CD14-positive monocyte (primary cell): ENCODE data around the gene PTRH1. TPM values are rescaled to one million over a fixed set of nuclear protein-coding genes. Genes with fewer than 3 reads are reported as not detected.
A peak's percentile ranks its signal among the peaks of the same experiment; 100 is the strongest.
"Not testable (repeated sequence)": the region's sequence is repeated elsewhere in the genome, so short reads cannot be mapped to it uniquely, and the experiment has no call there.

Experiments used
- DNase-seq, 3 donors: peaks; one replicate each; pipeline ENCODE4 v3.0.0-alpha.2; 2011 to 2022
- H2AFZ ChIP-seq: 2 replicates; pipeline ENCODE4 v1.6.0; 2012; ENCODE audit warnings: mild to moderate bottlenecking, low read depth, low read length, inconsistent platforms; ENCODE audit not compliant: insufficient read depth, poor library complexity, severe bottlenecking
- H3K27ac ChIP-seq, 2 donors: 1 replicate in 1 of 2; 2 replicates in 1 of 2; pipeline ENCODE4 v1.5.1; 2012 to 2013; ENCODE audit warnings: low read length in 2 of 2, control low read depth in 1 of 2, inconsistent platforms in 1 of 2, low read depth in 1 of 2, mild to moderate bottlenecking in 1 of 2
- H3K27me3 ChIP-seq, 2 donors: one replicate each; pipeline versions ENCODE4 v1.6.0 to v1.6.1; 2011 to 2013; ENCODE audit warnings: low read length in 2 of 2; ENCODE audit not compliant: control insufficient read depth in 2 of 2, insufficient read depth in 2 of 2
- H3K36me3 ChIP-seq, 2 donors: replicated peaks in 1 of 2; 1 replicate in 1 of 2; 2 replicates in 1 of 2; pipeline versions ENCODE4 v1.5.1 to v1.6.1; 2012 to 2013; ENCODE audit warnings: low read length in 2 of 2, control low read depth in 1 of 2, inconsistent platforms in 1 of 2, mild to moderate bottlenecking in 1 of 2; ENCODE audit not compliant: insufficient read depth in 2 of 2, control insufficient read depth in 1 of 2
- H3K4me1 ChIP-seq, 2 donors: 1 replicate in 1 of 2; 2 replicates in 1 of 2; pipeline versions ENCODE4 v1.5.1 to v1.6.1; 2012 to 2013; ENCODE audit warnings: low read length in 2 of 2, control low read depth in 1 of 2, inconsistent platforms in 1 of 2, mild to moderate bottlenecking in 1 of 2, moderate library complexity in 1 of 2; ENCODE audit not compliant: insufficient read depth in 2 of 2, control insufficient read depth in 1 of 2
- H3K4me2 ChIP-seq: replicated peaks from 2 replicates; pipeline ENCODE3; 2012; ENCODE audit warnings: low read length, moderate library complexity, mild to moderate bottlenecking; ENCODE audit not compliant: poor library complexity, severe bottlenecking; ENCODE audit errors: extremely low read depth
- H3K4me3 ChIP-seq, 3 experiments: fragments of 200-600 bp in 1 of 3; sonication (generic) in 1 of 3; replicated peaks in 1 of 3; 1 replicate in 2 of 3; 2 replicates in 1 of 3; pipeline ENCODE4 v1.5.1; 2011 to 2013; ENCODE audit warnings: low read length in 3 of 3, mild to moderate bottlenecking in 3 of 3, control low read depth in 2 of 3, low read depth in 2 of 3, inconsistent platforms in 1 of 3, moderate library complexity in 1 of 3
- H3K79me2 ChIP-seq: 2 replicates; pipeline ENCODE4 v1.6.0; 2012; ENCODE audit warnings: mild to moderate bottlenecking, control low read depth, inconsistent platforms, low read length, moderate library complexity; ENCODE audit not compliant: insufficient read depth
- H3K9ac ChIP-seq: 2 replicates; pipeline ENCODE4 v1.6.0; 2017; ENCODE audit warnings: low read length, mild to moderate bottlenecking; ENCODE audit not compliant: insufficient read depth, poor library complexity, severe bottlenecking
- H3K9me3 ChIP-seq, 2 donors: replicated peaks in 1 of 2; 1 replicate in 1 of 2; 2 replicates in 1 of 2; pipeline versions ENCODE4 v1.5.1 to v1.6.1; 2012 to 2013; ENCODE audit warnings: low read length in 2 of 2, control low read depth in 1 of 2; ENCODE audit not compliant: control insufficient read depth in 1 of 2, insufficient read depth in 1 of 2
- H4K20me1 ChIP-seq: 2 replicates; pipeline ENCODE4 v1.6.0; 2012; ENCODE audit warnings: mild to moderate bottlenecking, low read length, control low read depth, moderate library complexity; ENCODE audit not compliant: insufficient read depth
- H3K27ac Mint-ChIP-seq, 7 donors: one replicate each; pipeline ENCODE4 v1.8.0; 2020; ENCODE audit warnings: mild to moderate bottlenecking in 7 of 7, mixed read lengths in 7 of 7, moderate library complexity in 6 of 7, inconsistent platforms in 2 of 7
- H3K27me3 Mint-ChIP-seq, 3 donors: one replicate each; pipeline ENCODE4 v1.8.0; 2021 to 2022; ENCODE audit warnings: low read depth in 3 of 3, mild to moderate bottlenecking in 3 of 3, mixed read lengths in 3 of 3, moderate library complexity in 3 of 3, inconsistent platforms in 1 of 3
- H3K36me3 Mint-ChIP-seq, 2 donors: one replicate each; pipeline ENCODE4 v1.8.0; 2020; ENCODE audit warnings: mixed read lengths in 2 of 2, inconsistent platforms in 1 of 2, mild to moderate bottlenecking in 1 of 2
- H3K4me1 Mint-ChIP-seq: one replicate; pipeline ENCODE4 v1.8.0; 2020; ENCODE audit warnings: mild to moderate bottlenecking, mixed read lengths
- H3K4me3 Mint-ChIP-seq, 2 donors: one replicate each; pipeline ENCODE4 v1.8.0; 2020; ENCODE audit warnings: mild to moderate bottlenecking in 2 of 2, mixed read lengths in 2 of 2, moderate library complexity in 1 of 2
- H3K9me3 Mint-ChIP-seq, 7 donors: one replicate each; pipeline ENCODE4 v1.8.0; 2020 to 2022; ENCODE audit warnings: mixed read lengths in 7 of 7, mild to moderate bottlenecking in 6 of 7, moderate library complexity in 6 of 7, inconsistent platforms in 2 of 7
- CTCF ChIP-seq: fragments of 200-600 bp; IDR thresholded peaks from one replicate; pipeline ENCODE4 v1.8.0; 2022; ENCODE audit warnings: antibody characterized with exemption, mild to moderate bottlenecking
- WGBS: methylation state at CpG from one replicate; pipeline ENCODE4 v1.1.5; 2013; ENCODE audit warnings: missing lambda C conversion rate; ENCODE audit not compliant: insufficient coverage; 5-methylcytosine and 5-hydroxymethylcytosine counted together
- intact Hi-C, 2 donors: fragments of 100-400 bp; cut with micrococcal nuclease; formaldehyde crosslinking; loops; one replicate each; pipeline versions ENCODE4 v1.15.0 to v1.15.1; 2023
- polyA plus RNA-seq, 3 donors: library from polyadenylated mRNA; depleted of rRNA in 1 of 3; unstranded in 2 of 3; stranded (reverse) in 1 of 3; fragments of 300-500 nt in 2 of 3; fragments of >200 nt in 1 of 3; fragmentation: Illumina TruSeq in 2 of 3; gene quantifications; 1 replicate in 2 of 3; 2 replicates in 1 of 3; pipeline ENCODE4 v1.2.3, GENCODE V29; 2012 to 2021

Gene PTRH1
- polyA plus RNA-seq, 3 donors: 6.9 to 19.9 (median 19.5) TPM

DNA sequence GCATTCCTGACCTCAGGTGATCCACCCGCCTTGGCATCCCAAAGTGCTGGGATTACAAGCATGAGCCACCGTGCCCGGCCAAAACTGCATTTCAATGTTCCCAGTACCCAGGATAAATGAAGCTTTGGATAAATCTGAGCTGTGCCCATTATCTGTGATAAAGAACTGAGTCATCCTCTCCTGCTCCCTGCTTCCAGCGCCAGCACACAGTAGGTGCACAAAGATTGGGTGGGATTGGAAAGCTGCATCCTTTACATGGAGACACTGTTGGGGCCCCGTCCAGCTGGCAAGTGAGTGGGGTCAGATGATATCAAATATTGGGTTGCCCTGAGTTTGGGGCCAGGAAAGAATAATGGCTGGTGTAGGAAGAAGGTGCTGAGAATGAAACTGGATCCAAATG, 45.6 kb upstream of the PTRH1 start:
- peak overlapping the region in 4 of 7 donors; percentile 54 to 92 (median 80) for H3K27ac Mint-ChIP-seq
- peak overlapping the region in 1 of 2 donors; percentile 58 for H3K27ac ChIP-seq
- peaks cover 41% of the 10 kb centered on the region for H3K4me1 Mint-ChIP-seq

GRCh38 chr9:127758843-127759242, 43.4 kb upstream of the PTRH1 start:
- no peak overlapping the region for H3K4me3 Mint-ChIP-seq
- H3K36me3 ChIP-seq: peaks cover 42 to 74% of the 10 kb centered on the region in 2 donors

More for the DNA sequence above, 45.6 kb upstream of the PTRH1 start:
- peaks cover 27 to 30% of the 10 kb centered on the region in 2 donors for H3K4me1 ChIP-seq
- Mint-ChIP-seq H3K9me3 (no peaks in the 10 kb centered on the region), H3K27me3 (peaks cover 0 to 1% (median 1%) of the 10 kb centered on the region in 3 donors), H3K4me3 (no peak overlapping the region), H3K36me3 (peaks cover 53 to 86% of the 10 kb centered on the region in 2 donors)
- peaks cover 44 to 78% of the 10 kb centered on the region in 2 donors for H3K36me3 ChIP-seq
- H3K9me3 ChIP-seq: no peaks in the 10 kb centered on the region
- no peak for TF ChIP-seq CTCF
- H3K4me2 ChIP-seq: no peak overlapping the region
- no peaks in the 10 kb centered on the region for H3K27me3 ChIP-seq
- DNase-seq: no peak
- intact Hi-C loops: loop anchor here (5.0 kb wide), 1 partner anchor 36 kb away; no protein-coding TSS in a partner anchor
- no peak overlapping the region for H2AFZ ChIP-seq
- H4K20me1 ChIP-seq: peaks cover 100% of the 10 kb centered on the region
- no peak overlapping the region for H3K4me3 ChIP-seq
- peaks cover 92% of the 10 kb centered on the region for H3K79me2 ChIP-seq
- no peak overlapping the region for H3K9ac ChIP-seq
- WGBS: 97% methylated on average over 5 of the region's 5 CpGs

GRCh38 chr9:127756776-127757175, 41.3 kb upstream of the PTRH1 start:
- DNase-seq, intact Hi-C loops, H3K9ac ChIP-seq, H3K4me2 ChIP-seq, H3K9me3 Mint-ChIP-seq, H3K9me3 ChIP-seq, H3K27me3 Mint-ChIP-seq, H3K4me1 ChIP-seq, H3K27ac ChIP-seq, H3K4me3 ChIP-seq, H3K4me1 Mint-ChIP-seq, H3K27me3 ChIP-seq, H3K4me3 Mint-ChIP-seq, H2AFZ ChIP-seq: not testable (repeated sequence)
- Histone ChIP-seq H4K20me1 (peaks cover 96% of the 10 kb centered on the region), H3K79me2 (peaks cover 70% of the 10 kb centered on the region), H3K36me3 (peaks cover 56 to 92% of the 10 kb centered on the region in 2 donors)
- Mint-ChIP-seq H3K36me3 (peaks cover 37 to 85% of the 10 kb centered on the region in 2 donors), H3K27ac (peak overlapping the region in 1 of 7 donors; percentile 15)
- WGBS: 93% methylated on average over 8 of the region's 11 CpGs

More at GRCh38 chr9:127758843-127759242, 43.4 kb upstream of the PTRH1 start:
- Histone ChIP-seq H2AFZ (no peak overlapping the region), H3K9me3 (no peaks in the 10 kb centered on the region), H4K20me1 (peaks cover 96% of the 10 kb centered on the region), H3K4me1 (peaks cover 20 to 23% of the 10 kb centered on the region in 2 donors), H3K27ac (no peak overlapping the region), H3K79me2 (peaks cover 76% of the 10 kb centered on the region), H3K27me3 (no peaks in the 10 kb centered on the region), H3K4me3 (no peak overlapping the region), H3K9ac (no peak overlapping the region), H3K4me2 (no peak overlapping the region)
- peaks cover 23% of the 10 kb centered on the region for H3K4me1 Mint-ChIP-seq
- 100% methylated on average over 1 of the region's 5 CpGs for WGBS
- H3K27me3 Mint-ChIP-seq: peaks cover 0 to 1% (median 1%) of the 10 kb centered on the region in 3 donors
- no peak for DNase-seq
- H3K9me3 Mint-ChIP-seq: no peaks in the 10 kb centered on the region
- intact Hi-C loops: no loop called here
- peaks cover 35 to 77% of the 10 kb centered on the region in 2 donors for H3K36me3 Mint-ChIP-seq
- TF ChIP-seq CTCF: no peak
- H3K27ac Mint-ChIP-seq: peak overlapping the region in 5 of 7 donors; percentile 0 to 75 (median 52)
